IMR-90 (cell line): ENCODE measurements around the gene ADAMTSL2. TPM values are rescaled to one million over a fixed set of nuclear protein-coding genes. Genes with fewer than 3 reads are reported as not detected.

ENCODE experiments used
- ATAC-seq: fragments of 200-7000 bp; cut with Tn5 transposase; 2 replicates; pipeline ENCODE4 v1.9.1; 2020; ENCODE audit warnings: low read depth, mild to moderate bottlenecking, moderate library complexity
- BruUV-seq: library from RNA; stranded (reverse); fragments of 400-500 nt; replicated peaks from 2 replicates; lab custom pipeline; 2021; lab: Mats Ljungman, UMichigan
- CTCF ChIA-PET: fragments of 300-600 bp; formaldehyde crosslinking; extraction: SDS; loops from one replicate; lab custom pipeline; 2021; ENCODE audit warnings: antibody characterized with exemption; lab: Yijun Ruan, JAX
- POLR2A ChIA-PET: fragments of 300-600 bp; sonication (Branson Sonifier 250); formaldehyde crosslinking; loops from one replicate; lab custom pipeline; 2022; ENCODE audit warnings: antibody characterized with exemption; ENCODE audit not compliant: unreplicated experiment; lab: Charles Lee
- DNase-seq: peaks from one replicate; pipeline ENCODE4 v3.0.0; 2013
- H2AFZ ChIP-seq: replicated peaks from 2 replicates; pipeline ENCODE3; 2013; ENCODE audit warnings: low read length, mild to moderate bottlenecking; ENCODE audit not compliant: poor library complexity
- H2AK5ac ChIP-seq: 2 replicates; pipeline ENCODE4 v1.6.1; 2013; ENCODE audit warnings: low read depth, low read length, inconsistent platforms
- H2AK9ac ChIP-seq: replicated peaks from 2 replicates; pipeline ENCODE3; 2013; ENCODE audit warnings: mild to moderate bottlenecking, low read depth, low read length, moderate library complexity; ENCODE audit not compliant: poor library complexity
- H2BK120ac ChIP-seq: 2 replicates; pipeline ENCODE4 v1.6.1; 2013; ENCODE audit warnings: low read depth, low read length, inconsistent platforms
- H2BK15ac ChIP-seq: 3 replicates; pipeline ENCODE4 v1.6.1; 2013; ENCODE audit warnings: low read depth, low read length, inconsistent platforms
- H2BK20ac ChIP-seq: 2 replicates; pipeline ENCODE4 v1.6.1; 2013; ENCODE audit warnings: low read depth, mild to moderate bottlenecking, inconsistent platforms, low read length, moderate library complexity
- H2BK5ac ChIP-seq: 2 replicates; pipeline ENCODE4 v1.6.1; 2013; ENCODE audit warnings: mild to moderate bottlenecking, low read depth, low read length, inconsistent platforms; ENCODE audit not compliant: poor library complexity, severe bottlenecking
- H3K14ac ChIP-seq: replicated peaks from 2 replicates; pipeline ENCODE4 v1.6.1; 2013; ENCODE audit warnings: low read depth, low read length, inconsistent platforms
- H3K18ac ChIP-seq: 2 replicates; pipeline ENCODE4 v1.6.1; 2013; ENCODE audit warnings: low read depth, low read length, control low read depth
- H3K23ac ChIP-seq: 2 replicates; pipeline ENCODE4 v1.6.1; 2013; ENCODE audit warnings: low read depth, low read length, inconsistent platforms
- H3K27ac ChIP-seq: 2 replicates; pipeline ENCODE4 v1.5.1; 2013; ENCODE audit warnings: mild to moderate bottlenecking, control low read depth, low read length; ENCODE audit not compliant: insufficient read depth
- H3K27me3 ChIP-seq: 2 replicates; pipeline ENCODE4 v1.6.1; 2013; ENCODE audit warnings: low read length; ENCODE audit not compliant: control insufficient read depth, insufficient read depth
- H3K36me3 ChIP-seq: 2 replicates; pipeline ENCODE4 v1.6.1; 2013; ENCODE audit warnings: low read length, mixed read lengths; ENCODE audit not compliant: control insufficient read depth, insufficient read depth
- H3K4ac ChIP-seq: 2 replicates; pipeline ENCODE4 v1.6.1; 2013; ENCODE audit warnings: low read depth, low read length, inconsistent platforms
- H3K4me1 ChIP-seq: 2 replicates; pipeline ENCODE4 v1.6.1; 2013; ENCODE audit warnings: low read length, mixed read lengths; ENCODE audit not compliant: control insufficient read depth, insufficient read depth
- H3K4me2 ChIP-seq: 2 replicates; pipeline ENCODE4 v1.6.1; 2013; ENCODE audit warnings: low read depth, mild to moderate bottlenecking, control low read depth, low read length, moderate library complexity
- H3K4me3 ChIP-seq: 2 replicates; pipeline ENCODE4 v1.5.1; 2013; ENCODE audit warnings: low read depth, mild to moderate bottlenecking, control low read depth, low read length, moderate library complexity; ENCODE audit not compliant: insufficient read depth
- H3K56ac ChIP-seq: 2 replicates; pipeline ENCODE4 v1.6.1; 2013; ENCODE audit warnings: low read length, inconsistent platforms; ENCODE audit not compliant: insufficient read depth; ENCODE audit errors: extremely low read depth
- H3K79me1 ChIP-seq, 2 experiments: 2 replicates each; pipeline ENCODE4 v1.6.1; 2013; ENCODE audit warnings: low read length in 2 of 2, inconsistent platforms in 1 of 2, low read depth in 1 of 2
- H3K9ac ChIP-seq: 2 replicates; pipeline ENCODE4 v1.6.1; 2013; ENCODE audit warnings: low read depth, low read length, control low read depth
- H3K9me1 ChIP-seq: 2 replicates; pipeline ENCODE4 v1.6.1; 2013; ENCODE audit warnings: low read length, inconsistent platforms; ENCODE audit not compliant: insufficient read depth
- H3K9me3 ChIP-seq: 2 replicates; pipeline ENCODE4 v1.6.1; 2013; ENCODE audit warnings: low read length; ENCODE audit not compliant: control insufficient read depth, insufficient read depth
- H4K20me1 ChIP-seq: 2 replicates; pipeline ENCODE4 v1.6.1; 2013; ENCODE audit warnings: low read length, inconsistent platforms; ENCODE audit not compliant: insufficient read depth
- H4K5ac ChIP-seq: 2 replicates; pipeline ENCODE4 v1.6.1; 2013; ENCODE audit warnings: mild to moderate bottlenecking, low read depth, low read length, control low read depth
- H4K8ac ChIP-seq, 2 experiments: 2 replicates each; pipeline ENCODE4 v1.6.1; 2013; ENCODE audit warnings: low read depth in 2 of 2, low read length in 2 of 2, control low read depth in 1 of 2, inconsistent platforms in 1 of 2
- H4K91ac ChIP-seq: 2 replicates; pipeline ENCODE4 v1.6.1; 2013; ENCODE audit warnings: low read depth, low read length, inconsistent platforms; ENCODE audit not compliant: insufficient read depth
- BHLHE40 ChIP-seq: fragments of 150-350 bp; IDR thresholded peaks from 2 replicates; pipeline ENCODE4 v1.6.1; 2016; ENCODE audit warnings: mild to moderate bottlenecking, low read depth, low read length
- CTCF ChIP-seq: conservative IDR thresholded peaks from 2 replicates; pipeline ENCODE4 v1.5.1; 2012; ENCODE audit warnings: mild to moderate bottlenecking, low read depth, low read length, improper control_type of control experiment
- MAZ ChIP-seq: IDR thresholded peaks from 2 replicates; pipeline ENCODE4 v1.6.1; 2012; ENCODE audit warnings: low read depth, mild to moderate bottlenecking, low read length, improper control_type of control experiment, moderate library complexity, borderline replicate concordance
- NFE2L2 ChIP-seq: fragments of 150-350 bp; IDR thresholded peaks from 2 replicates; pipeline ENCODE4 v1.6.1; 2016; ENCODE audit warnings: low read depth, mild to moderate bottlenecking, low read length
- RAD21 ChIP-seq: IDR thresholded peaks from 2 replicates; pipeline ENCODE4 v1.6.1; 2012; ENCODE audit warnings: low read length, improper control_type of control experiment
- RCOR1 ChIP-seq: IDR thresholded peaks from 2 replicates; pipeline ENCODE4 v1.6.1; 2012; ENCODE audit warnings: mild to moderate bottlenecking, low read length, improper control_type of control experiment; ENCODE audit not compliant: insufficient replicate concordance
- RFX5 ChIP-seq: IDR thresholded peaks from 2 replicates; pipeline ENCODE4 v1.8.0; 2012; ENCODE audit warnings: low read depth, mild to moderate bottlenecking, low read length, moderate library complexity
- SMC3 ChIP-seq: fragments of 150-350 bp; IDR thresholded peaks from 2 replicates; pipeline ENCODE4 v1.6.1; 2016; ENCODE audit warnings: low read depth, mild to moderate bottlenecking, antibody characterized with exemption, low read length, moderate library complexity
- USF2 ChIP-seq: fragments of 150-350 bp; IDR thresholded peaks from 2 replicates; pipeline ENCODE4 v1.6.1; 2017; ENCODE audit warnings: mild to moderate bottlenecking, antibody characterized with exemption, low read length, low read depth
- WGBS, 2 experiments: methylation state at CpG; one replicate each; pipeline versions ENCODE4 v1.1.5 to v1.1.7; 2013; ENCODE audit warnings: missing lambda C conversion rate in 2 of 2; ENCODE audit not compliant: insufficient read length in 1 of 2; ENCODE audit errors: extremely low coverage in 2 of 2; 5-methylcytosine and 5-hydroxymethylcytosine counted together
- dilution Hi-C: fragments of 300-500 bp; cut with HindIII; formaldehyde crosslinking; loops from one replicate; pipeline ENCODE4 v1.14.3; 2018; ENCODE audit warnings: low sequenced_read_pairs; ENCODE audit not compliant: unreplicated experiment
- in situ Hi-C: fragments of 300-500 bp; cut with MboI; formaldehyde crosslinking; loops from 3 replicates; pipeline ENCODE4 v1.14.3; 2019; ENCODE audit warnings: low sequenced_read_pairs, inconsistent platforms, mixed read lengths
- intact Hi-C: fragments of 100-400 bp; cut with micrococcal nuclease; formaldehyde crosslinking; loops from 2 replicates; pipeline ENCODE4 v1.10.0; 2022
- polyA plus RNA-seq, 3 experiments: library from polyadenylated mRNA; depleted of rRNA; stranded (reverse); fragments of >200 nt; gene quantifications; 2 replicates each; pipeline ENCODE4 v1.2.3, GENCODE V29; 2012; ENCODE audit warnings: low replicate concordance in 1 of 3
- total RNA-seq: library from RNA; depleted of rRNA; stranded (reverse); fragments of >200 nt; gene quantifications from 2 replicates; pipeline ENCODE4 v1.2.3, GENCODE V29; 2012

ADAMTSL2 gene
- total and polyA plus RNA-seq, 2 of the 4 experiments (the other 2 are of a cell fraction) = not detected

DNA sequence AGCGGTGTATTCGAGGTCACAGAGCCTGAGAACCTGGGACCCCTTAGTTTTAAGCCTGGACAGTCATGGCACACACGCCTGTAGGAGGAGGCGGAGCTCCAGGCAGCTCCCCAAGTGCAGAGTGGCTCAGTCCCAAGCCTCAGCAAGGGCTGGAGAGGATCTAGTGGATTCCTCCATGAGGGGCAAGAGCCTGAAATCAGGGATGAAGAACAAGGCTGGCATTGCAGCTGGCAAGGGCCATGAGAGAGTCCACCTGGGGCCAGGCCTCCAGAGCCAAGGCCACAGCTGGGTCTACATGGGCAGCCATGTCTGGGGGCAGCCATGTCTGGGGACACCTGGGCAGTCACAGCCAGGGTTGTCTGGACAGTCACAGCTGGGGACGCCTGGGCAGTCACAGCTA is 21.9 kb downstream of the ADAMTSL2 start:
- Histone ChIP-seq H4K20me1 (no peaks in the 10 kb centered on the region; the same call in 1 of the 2 replicates), H3K4ac (no peak overlapping the region), H2BK20ac (no peak overlapping the region), H3K79me1 (no peaks in the 10 kb centered on the region), H2BK15ac (no peak overlapping the region), H4K8ac (no peak overlapping the region), H3K9me1 (peaks cover 3% of the 10 kb centered on the region; the same call in 1 of the 2 replicates), H3K9ac (no peak overlapping the region), H3K9me3 (no peaks in the 10 kb centered on the region), H4K5ac (no peak overlapping the region), H3K4me2 (no peak overlapping the region), H2AK5ac (no peak overlapping the region), H3K36me3 (no peaks in the 10 kb centered on the region), H3K4me1 (peaks cover 12% of the 10 kb centered on the region), H2AK9ac (no peak overlapping the region), H3K18ac (no peak overlapping the region), H3K27me3 (peaks cover 9% of the 10 kb centered on the region), H3K23ac (no peak overlapping the region), H4K91ac (no peak overlapping the region), H2BK5ac (no peak overlapping the region), H3K27ac (no peak overlapping the region), H2BK120ac (no peak overlapping the region), H3K4me3 (no peak overlapping the region), H3K14ac (no peak overlapping the region), H2AFZ (no peak overlapping the region), H3K56ac (no peak overlapping the region)
- no peak for ATAC-seq
- no TSS peak for BruUV-seq
- TF ChIP-seq SMC3 (no peak), RAD21 (no peak), USF2 (no peak), NFE2L2 (no peak), BHLHE40 (no peak), RFX5 (no peak), MAZ (no peak), CTCF (no peak), RCOR1 (no peak)
- POLR2A ChIA-PET = no interaction called here
- dilution Hi-C loops (no loop called here), in situ Hi-C loops (no loop called here), intact Hi-C loops (no loop called here)
- no CpG with 5 or more reads among the region's 5 CpGs for WGBS, 2 experiments
- CTCF ChIA-PET = no interaction called here
- no peak for DNase-seq
